ENCODE results near the gene ARPC4.

GRCh38 chr3:9747267-9747666 lies 45.6 kb upstream of the ARPC4 start:
- TF ChIP-seq POLR2A (IDR thresholded peaks at IDR 0.05; ENCODE audit: low read length): no peak
- no peak for TF ChIP-seq GATA1 (IDR thresholded peaks at IDR 0.05; ENCODE audit: low read depth, low read length)

Measured in erythroblast (primary cell).